WTC11 (cell line): ENCODE measurements around the gene P3H3. TPM values are rescaled to one million over a fixed set of nuclear protein-coding genes. Genes with fewer than 3 reads are reported as not detected.
A peak's percentile ranks its signal among the peaks of the same experiment; 100 is the strongest.

Source experiments
- ATAC-seq: fragments of 200-7000 bp; cut with Tn5 transposase; 2 replicates; pipeline ENCODE4 v1.10.0; 2021; ENCODE audit warnings: mild to moderate bottlenecking, moderate library complexity
- CTCF ChIA-PET: fragments of 300-600 bp; sonication (Branson Sonifier 250); formaldehyde crosslinking; loops from one replicate; lab custom pipeline; 2021; ENCODE audit warnings: antibody characterized with exemption; lab: Charles Lee
- POLR2A ChIA-PET: fragments of 350-600 bp; sonication (Branson Sonifier 250); formaldehyde crosslinking; loops from one replicate; lab custom pipeline; 2021; ENCODE audit warnings: antibody characterized with exemption; lab: Charles Lee
- DNase-seq: peaks from one replicate; pipeline ENCODE4 v3.0.0; 2021; ENCODE audit warnings: low spot score
- H3K27ac Mint-ChIP-seq: 2 replicates; pipeline ENCODE4 v1.8.0; 2021; ENCODE audit warnings: mixed read lengths
- H3K27me3 Mint-ChIP-seq: 2 replicates; pipeline ENCODE4 v1.8.0; 2021; ENCODE audit warnings: low read depth, mild to moderate bottlenecking, moderate library complexity, mixed read lengths
- H3K36me3 Mint-ChIP-seq: 2 replicates; pipeline ENCODE4 v1.8.0; 2021; ENCODE audit warnings: mixed read lengths
- H3K4me1 Mint-ChIP-seq: 2 replicates; pipeline ENCODE4 v1.8.0; 2022; ENCODE audit warnings: mixed read lengths
- H3K4me3 Mint-ChIP-seq: 2 replicates; pipeline ENCODE4 v1.8.0; 2021; ENCODE audit warnings: mild to moderate bottlenecking, moderate library complexity, mixed read lengths
- H3K9me3 Mint-ChIP-seq: 2 replicates; pipeline ENCODE4 v1.8.0; 2021; ENCODE audit warnings: mixed read lengths
- AFF4 ChIP-seq: sonication (generic); formaldehyde crosslinking; IDR thresholded peaks from 2 replicates; pipeline ENCODE4 v1.8.1; 2023; ENCODE audit warnings: mild to moderate bottlenecking, missing genetic modification reagents, borderline replicate concordance
- CREM ChIP-seq: sonication (generic); formaldehyde crosslinking; IDR thresholded peaks from 2 replicates; pipeline ENCODE4 v1.8.1; 2022; ENCODE audit warnings: mild to moderate bottlenecking, missing genetic modification reagents, moderate library complexity
- EMX1 ChIP-seq: fragments of 250-450 bp; sonication (Bioruptor Pico); IDR thresholded peaks from 2 replicates; pipeline ENCODE4 v1.8.0; 2021; ENCODE audit warnings: mild to moderate bottlenecking
- GTF2I ChIP-seq: fragments of 250-450 bp; sonication (Bioruptor Pico); conservative IDR thresholded peaks from 2 replicates; pipeline ENCODE4 v1.4.0; 2021; ENCODE audit warnings: mild to moderate bottlenecking
- HMGXB4 ChIP-seq: sonication (generic); formaldehyde crosslinking; IDR thresholded peaks from 2 replicates; pipeline ENCODE4 v1.8.1; 2023; ENCODE audit warnings: mild to moderate bottlenecking, moderate library complexity, missing genetic modification reagents
- IRF2 ChIP-seq: sonication (generic); formaldehyde crosslinking; IDR thresholded peaks from 2 replicates; pipeline ENCODE4 v1.8.0; 2022; ENCODE audit warnings: low read depth, missing genetic modification reagents, borderline replicate concordance
- MYBL2 ChIP-seq: sonication (generic); formaldehyde crosslinking; IDR thresholded peaks from 2 replicates; pipeline ENCODE4 v1.8.1; 2023; ENCODE audit warnings: mild to moderate bottlenecking, moderate library complexity, missing genetic modification reagents
- NR3C1 ChIP-seq: sonication (generic); formaldehyde crosslinking; conservative IDR thresholded peaks from 2 replicates; pipeline ENCODE4 v1.8.1; 2023; ENCODE audit warnings: low read depth, mild to moderate bottlenecking, missing genetic modification reagents
- OVOL2 ChIP-seq: fragments of 250-450 bp; sonication (Bioruptor Pico); IDR thresholded peaks from 2 replicates; pipeline ENCODE4 v1.9.0; 2021; ENCODE audit warnings: mild to moderate bottlenecking, borderline replicate concordance
- SOX15 ChIP-seq: fragments of 250-450 bp; sonication (Bioruptor Pico); IDR thresholded peaks from 2 replicates; pipeline ENCODE4 v1.9.0; 2021; ENCODE audit warnings: mild to moderate bottlenecking
- TP53 ChIP-seq: sonication (generic); formaldehyde crosslinking; IDR thresholded peaks from 2 replicates; pipeline ENCODE4 v1.8.1; 2023; ENCODE audit warnings: mild to moderate bottlenecking, missing genetic modification reagents
- ZNF219 ChIP-seq: sonication (generic); formaldehyde crosslinking; IDR thresholded peaks from 2 replicates; pipeline ENCODE4 v1.8.0; 2023; ENCODE audit warnings: missing genetic modification reagents, mild to moderate bottlenecking, borderline replicate concordance
- ZNF416 ChIP-seq: fragments of 250-450 bp; sonication (Bioruptor Pico); IDR thresholded peaks from 2 replicates; pipeline ENCODE4 v1.9.0; 2021; ENCODE audit warnings: mild to moderate bottlenecking, inconsistent platforms
- ZSCAN18 ChIP-seq: fragments of 250-450 bp; sonication (Bioruptor Pico); IDR thresholded peaks from 2 replicates; pipeline ENCODE4 v2.1.2; 2022; ENCODE audit warnings: mild to moderate bottlenecking, moderate library complexity
- total RNA-seq: library from RNA; stranded (reverse); gene quantifications from 3 replicates; pipeline ENCODE4 v1.2.3, GENCODE V29; 2021
- TF ChIP-seq, protein P1 (sequence below): sonication (generic); formaldehyde crosslinking; IDR thresholded peaks from 2 replicates; pipeline ENCODE4 v1.8.1; 2022; ENCODE audit warnings: missing genetic modification reagents, borderline replicate concordance
- TF ChIP-seq, protein P2 (sequence below): fragments of 200-600 bp; IDR thresholded peaks from 2 replicates; pipeline ENCODE4 v1.8.0; 2022; ENCODE audit warnings: antibody characterized with exemption

P3H3 gene
- total RNA-seq, 1 experiment from 2014 or later: 50.7 TPM

GRCh38 chr12:6851921-6852650 is 23.9 kb downstream of the P3H3 start, which contains the start of gene USP5 (continued):
- TF ChIP-seq AFF4 (CRISPR knock-in tag) (no peak), ZNF416 (CRISPR knock-in tag) (no peak), EMX1 (CRISPR knock-in tag) (0 out of 2 replicates have a peak, but pooled peaks have one; percentile 67), ZSCAN18 (CRISPR knock-in tag) (0 out of 2 replicates have a peak, but pooled peaks have one; percentile 60), IRF2 (CRISPR knock-in tag) (no peak), HMGXB4 (CRISPR knock-in tag) (no peak)
- TF ChIP-seq, protein P1, sequence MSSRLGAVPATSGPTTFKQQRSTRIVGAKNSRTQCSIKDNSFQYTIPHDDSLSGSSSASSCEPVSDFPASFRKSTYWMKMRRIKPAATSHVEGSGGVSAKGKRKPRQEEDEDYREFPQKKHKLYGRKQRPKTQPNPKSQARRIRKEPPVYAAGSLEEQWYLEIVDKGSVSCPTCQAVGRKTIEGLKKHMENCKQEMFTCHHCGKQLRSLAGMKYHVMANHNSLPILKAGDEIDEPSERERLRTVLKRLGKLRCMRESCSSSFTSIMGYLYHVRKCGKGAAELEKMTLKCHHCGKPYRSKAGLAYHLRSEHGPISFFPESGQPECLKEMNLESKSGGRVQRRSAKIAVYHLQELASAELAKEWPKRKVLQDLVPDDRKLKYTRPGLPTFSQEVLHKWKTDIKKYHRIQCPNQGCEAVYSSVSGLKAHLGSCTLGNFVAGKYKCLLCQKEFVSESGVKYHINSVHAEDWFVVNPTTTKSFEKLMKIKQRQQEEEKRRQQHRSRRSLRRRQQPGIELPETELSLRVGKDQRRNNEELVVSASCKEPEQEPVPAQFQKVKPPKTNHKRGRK (CRISPR knock-in tag): no peak

DNA sequence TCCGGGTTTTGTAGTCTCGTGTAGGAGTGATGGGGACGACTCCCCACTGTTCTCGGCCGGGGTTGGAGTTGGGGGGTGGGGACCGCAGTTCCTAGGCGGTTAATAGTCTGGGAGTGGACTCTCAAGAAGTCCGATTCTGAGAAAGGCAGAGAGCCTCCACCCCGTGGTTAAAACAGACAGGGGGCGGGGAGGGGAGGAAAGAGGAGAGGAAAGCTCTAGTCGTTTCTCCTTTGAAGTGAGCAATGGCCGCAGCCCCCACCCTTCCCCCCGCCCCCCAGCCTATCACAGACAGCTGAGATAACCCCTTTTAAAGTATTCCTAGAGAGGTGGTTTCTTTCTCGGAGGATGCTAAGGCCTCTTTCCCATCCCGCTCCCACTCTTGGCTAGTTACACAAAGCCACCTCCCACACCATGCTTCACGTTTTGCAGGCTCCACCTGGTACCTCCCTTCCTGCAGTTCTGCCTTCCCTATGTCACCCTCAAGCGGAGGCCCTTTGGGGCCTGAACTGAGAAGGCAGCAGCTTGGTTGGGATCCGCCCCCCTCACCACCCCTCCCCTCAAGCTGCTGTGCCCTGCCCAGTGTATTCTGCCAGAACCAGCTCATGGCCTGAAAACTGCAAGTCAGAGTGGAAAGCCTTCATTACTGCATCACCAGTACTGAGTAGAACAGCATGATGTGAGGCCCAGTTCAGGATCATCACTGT is 24.6 kb downstream of the P3H3 start:
- H3K36me3 Mint-ChIP-seq: peaks cover 35% of the 10 kb centered on the region
- TF ChIP-seq, protein P2, sequence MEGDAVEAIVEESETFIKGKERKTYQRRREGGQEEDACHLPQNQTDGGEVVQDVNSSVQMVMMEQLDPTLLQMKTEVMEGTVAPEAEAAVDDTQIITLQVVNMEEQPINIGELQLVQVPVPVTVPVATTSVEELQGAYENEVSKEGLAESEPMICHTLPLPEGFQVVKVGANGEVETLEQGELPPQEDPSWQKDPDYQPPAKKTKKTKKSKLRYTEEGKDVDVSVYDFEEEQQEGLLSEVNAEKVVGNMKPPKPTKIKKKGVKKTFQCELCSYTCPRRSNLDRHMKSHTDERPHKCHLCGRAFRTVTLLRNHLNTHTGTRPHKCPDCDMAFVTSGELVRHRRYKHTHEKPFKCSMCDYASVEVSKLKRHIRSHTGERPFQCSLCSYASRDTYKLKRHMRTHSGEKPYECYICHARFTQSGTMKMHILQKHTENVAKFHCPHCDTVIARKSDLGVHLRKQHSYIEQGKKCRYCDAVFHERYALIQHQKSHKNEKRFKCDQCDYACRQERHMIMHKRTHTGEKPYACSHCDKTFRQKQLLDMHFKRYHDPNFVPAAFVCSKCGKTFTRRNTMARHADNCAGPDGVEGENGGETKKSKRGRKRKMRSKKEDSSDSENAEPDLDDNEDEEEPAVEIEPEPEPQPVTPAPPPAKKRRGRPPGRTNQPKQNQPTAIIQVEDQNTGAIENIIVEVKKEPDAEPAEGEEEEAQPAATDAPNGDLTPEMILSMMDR: no peak
- TF ChIP-seq SOX15 (CRISPR knock-in tag): no peak
- TF ChIP-seq TP53 (CRISPR knock-in tag): no peak
- TF ChIP-seq ZNF219: no peak
- no peak for TF ChIP-seq GTF2I
- no peak for TF ChIP-seq NR3C1 (CRISPR knock-in tag)
- TF ChIP-seq MYBL2: no peak
- no peak for TF ChIP-seq CREM (CRISPR knock-in tag)
- no peak for TF ChIP-seq OVOL2 (CRISPR knock-in tag)
- peak overlapping the region; percentile 94 for H3K27ac Mint-ChIP-seq
- peak; percentile 53 for DNase-seq
- POLR2A ChIA-PET: interaction anchor here (0.6 to 3.0 kb wide), 14 partner anchors 9 to 319 kb away, joined by 3 to 33 read pairs (median 8); partner anchors contain the start of genes C12orf57, CD4, GAPDH and MLF2
- peaks cover 19% of the 10 kb centered on the region for H3K4me1 Mint-ChIP-seq
- H3K27me3 Mint-ChIP-seq: no peaks in the 10 kb centered on the region
- H3K4me3 Mint-ChIP-seq: peak overlapping the region; percentile 95
- CTCF ChIA-PET: interaction anchor here (0.6 to 6.0 kb wide), 21 partner anchors 11 to 283 kb away, joined by 3 to 181 read pairs (median 10); partner anchors contain the start of genes C12orf57, C1RL, COPS7A and GNB3
- no peak for ATAC-seq
- H3K9me3 Mint-ChIP-seq: no peaks in the 10 kb centered on the region
